Suprapubic skin (tissue), 4 donors: Measurements from ENCODE around the gene CHST9.

ENCODE experiments used
- POLR2A ChIP-seq, 2 donors: fragments of 450-650 bp; IDR thresholded peaks; one replicate each; pipeline ENCODE4 v1.6.1; 2017; ENCODE audit warnings: antibody characterized with exemption in 2 of 2, mild to moderate bottlenecking in 2 of 2, moderate library complexity in 2 of 2
- POLR2AphosphoS5 ChIP-seq, 3 donors: sonication (generic); formaldehyde crosslinking; IDR thresholded peaks; one replicate each; pipeline ENCODE4 v1.6.1; 2017; ENCODE audit warnings: antibody characterized with exemption in 3 of 3
- TF ChIP-seq, protein P1 (sequence below), 2 donors: fragments of 200-600 bp in 1 of 2; fragments of 450-650 bp in 1 of 2; sonication (generic) in 1 of 2; IDR thresholded peaks; one replicate each; pipeline ENCODE4 v1.5.1; 2016 to 2019; ENCODE audit warnings: antibody characterized with exemption in 2 of 2, mild to moderate bottlenecking in 1 of 2, moderate library complexity in 1 of 2

DNA sequence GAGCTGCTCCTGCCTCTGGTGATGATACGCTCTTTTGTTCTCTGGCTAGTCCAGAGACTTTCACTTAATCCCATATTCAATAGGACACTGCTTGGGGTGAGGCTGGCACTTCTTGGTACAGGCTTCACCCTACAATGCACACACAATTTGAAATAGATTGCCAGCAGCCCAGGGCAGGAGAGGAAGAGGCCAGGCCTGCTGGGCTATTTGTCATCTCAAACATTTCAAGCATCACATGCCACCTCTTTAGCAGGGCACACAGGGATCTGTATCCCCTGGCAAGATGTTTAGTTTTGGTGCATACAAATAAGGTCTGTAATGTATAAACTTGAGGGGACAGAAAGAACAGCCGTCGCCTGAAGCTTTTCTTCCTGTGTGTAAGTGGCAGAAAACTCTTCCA lies 120.4 kb downstream of the CHST9 start:
- TF ChIP-seq, protein P1, sequence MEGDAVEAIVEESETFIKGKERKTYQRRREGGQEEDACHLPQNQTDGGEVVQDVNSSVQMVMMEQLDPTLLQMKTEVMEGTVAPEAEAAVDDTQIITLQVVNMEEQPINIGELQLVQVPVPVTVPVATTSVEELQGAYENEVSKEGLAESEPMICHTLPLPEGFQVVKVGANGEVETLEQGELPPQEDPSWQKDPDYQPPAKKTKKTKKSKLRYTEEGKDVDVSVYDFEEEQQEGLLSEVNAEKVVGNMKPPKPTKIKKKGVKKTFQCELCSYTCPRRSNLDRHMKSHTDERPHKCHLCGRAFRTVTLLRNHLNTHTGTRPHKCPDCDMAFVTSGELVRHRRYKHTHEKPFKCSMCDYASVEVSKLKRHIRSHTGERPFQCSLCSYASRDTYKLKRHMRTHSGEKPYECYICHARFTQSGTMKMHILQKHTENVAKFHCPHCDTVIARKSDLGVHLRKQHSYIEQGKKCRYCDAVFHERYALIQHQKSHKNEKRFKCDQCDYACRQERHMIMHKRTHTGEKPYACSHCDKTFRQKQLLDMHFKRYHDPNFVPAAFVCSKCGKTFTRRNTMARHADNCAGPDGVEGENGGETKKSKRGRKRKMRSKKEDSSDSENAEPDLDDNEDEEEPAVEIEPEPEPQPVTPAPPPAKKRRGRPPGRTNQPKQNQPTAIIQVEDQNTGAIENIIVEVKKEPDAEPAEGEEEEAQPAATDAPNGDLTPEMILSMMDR (IDR thresholded peaks at IDR 0.05), result no peak
- TF ChIP-seq POLR2A (IDR thresholded peaks at IDR 0.05) (no peak), POLR2AphosphoS5 (IDR thresholded peaks at IDR 0.05) (no peak)
